C4-2B (cell line): Measurements from ENCODE around the gene ATXN2.

Source experiments
- H3K27ac ChIP-seq: fragments of 450-650 bp; 2 replicates; pipeline ENCODE4 v1.5.1; 2017
- ZFX ChIP-seq: fragments of 450-650 bp; IDR thresholded peaks from 2 replicates; pipeline ENCODE4 v1.6.1; 2017
- TF ChIP-seq, protein P1 (sequence below): fragments of 450-650 bp; conservative IDR thresholded peaks from 2 replicates; pipeline ENCODE4 v1.5.1; 2017; ENCODE audit warnings: mild to moderate bottlenecking

The ATXN2 gene

DNA sequence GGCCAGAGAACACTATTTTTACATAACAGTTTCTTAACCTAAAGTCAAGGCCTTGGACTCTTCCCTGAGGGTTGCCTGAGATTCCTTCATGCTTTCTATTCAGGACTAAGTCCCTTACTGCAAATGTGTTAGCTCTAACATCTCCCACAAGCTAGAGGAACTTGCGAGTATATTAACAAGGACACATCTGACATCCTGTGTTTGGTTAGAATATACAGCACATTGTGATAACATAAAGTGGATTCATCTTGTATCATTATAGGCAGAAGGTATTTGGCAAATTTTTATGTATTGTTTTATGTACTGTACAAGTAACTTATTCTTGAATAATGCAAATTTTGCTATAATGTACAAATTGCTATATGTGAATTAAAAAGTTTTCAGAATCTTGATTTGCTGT, 147.9 kb downstream of the ATXN2 start:
- TF ChIP-seq ZFX: no peak
- TF ChIP-seq, protein P1, sequence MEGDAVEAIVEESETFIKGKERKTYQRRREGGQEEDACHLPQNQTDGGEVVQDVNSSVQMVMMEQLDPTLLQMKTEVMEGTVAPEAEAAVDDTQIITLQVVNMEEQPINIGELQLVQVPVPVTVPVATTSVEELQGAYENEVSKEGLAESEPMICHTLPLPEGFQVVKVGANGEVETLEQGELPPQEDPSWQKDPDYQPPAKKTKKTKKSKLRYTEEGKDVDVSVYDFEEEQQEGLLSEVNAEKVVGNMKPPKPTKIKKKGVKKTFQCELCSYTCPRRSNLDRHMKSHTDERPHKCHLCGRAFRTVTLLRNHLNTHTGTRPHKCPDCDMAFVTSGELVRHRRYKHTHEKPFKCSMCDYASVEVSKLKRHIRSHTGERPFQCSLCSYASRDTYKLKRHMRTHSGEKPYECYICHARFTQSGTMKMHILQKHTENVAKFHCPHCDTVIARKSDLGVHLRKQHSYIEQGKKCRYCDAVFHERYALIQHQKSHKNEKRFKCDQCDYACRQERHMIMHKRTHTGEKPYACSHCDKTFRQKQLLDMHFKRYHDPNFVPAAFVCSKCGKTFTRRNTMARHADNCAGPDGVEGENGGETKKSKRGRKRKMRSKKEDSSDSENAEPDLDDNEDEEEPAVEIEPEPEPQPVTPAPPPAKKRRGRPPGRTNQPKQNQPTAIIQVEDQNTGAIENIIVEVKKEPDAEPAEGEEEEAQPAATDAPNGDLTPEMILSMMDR: no peak
- H3K27ac ChIP-seq: no peak overlapping the region

DNA sequence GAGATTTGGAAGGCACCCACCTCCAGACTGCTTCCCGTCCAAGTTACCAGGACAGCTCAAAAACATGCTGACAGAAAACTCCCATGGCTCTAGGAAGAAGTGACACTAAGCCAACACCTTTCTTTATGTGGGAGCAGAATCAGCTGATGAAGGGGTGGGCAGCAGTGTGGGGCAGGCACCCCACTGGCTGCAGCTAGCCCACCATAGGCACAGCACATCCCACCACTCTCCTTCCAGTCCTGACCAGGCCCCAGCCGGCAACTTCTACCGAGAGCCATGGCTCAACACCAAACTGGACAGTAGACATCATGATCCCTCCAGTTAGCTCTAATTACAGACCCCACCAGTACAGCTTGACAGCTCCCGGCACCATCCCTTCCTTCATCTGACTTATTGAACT, 148.4 kb downstream of the ATXN2 start:
- TF ChIP-seq, protein P1: no peak
- no peak for TF ChIP-seq ZFX
- no peak overlapping the region for H3K27ac ChIP-seq

DNA sequence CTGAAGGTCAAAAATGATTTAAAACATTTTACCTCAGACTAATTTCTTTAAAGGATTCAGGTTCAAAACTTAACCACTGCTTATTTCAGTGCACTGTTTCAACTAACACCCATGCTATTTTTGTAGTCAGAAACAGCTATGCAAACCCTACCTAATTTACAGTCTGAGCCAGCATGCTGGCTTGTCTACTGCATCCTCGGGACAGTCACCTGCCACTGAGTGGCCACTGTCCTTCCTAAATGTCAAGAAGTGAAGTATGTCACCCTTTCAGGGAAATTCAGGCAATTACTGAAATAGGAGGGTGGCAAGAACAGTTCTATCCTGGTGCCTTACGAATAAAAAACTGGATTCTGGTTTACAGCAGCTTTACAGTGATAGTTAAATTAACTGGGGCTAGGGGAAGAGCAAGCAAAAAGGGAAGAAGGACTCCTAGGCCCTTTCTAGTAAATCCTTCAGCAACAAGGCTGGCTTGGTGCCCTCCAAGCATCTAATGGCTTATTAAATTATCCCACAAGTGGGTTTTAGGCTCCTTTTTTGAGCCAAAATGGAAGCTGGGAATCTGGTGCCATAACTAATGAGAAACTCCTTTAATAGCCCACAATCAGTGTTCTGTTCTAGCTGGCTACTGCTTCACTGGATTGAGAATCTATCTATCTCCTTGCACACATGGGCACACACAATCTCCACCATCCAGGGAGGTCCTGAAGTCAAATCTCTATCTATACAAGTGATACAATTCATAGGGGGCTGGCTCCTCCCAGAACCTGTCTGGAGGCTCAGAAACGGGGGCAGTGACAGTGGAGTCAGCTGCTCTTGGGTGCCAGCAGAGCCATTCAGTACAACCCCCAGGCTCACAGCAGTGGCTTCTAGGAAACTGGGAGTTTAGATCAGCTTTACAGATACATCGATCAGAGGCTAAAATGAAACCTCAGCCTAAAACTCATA, 150.0 kb downstream of the ATXN2 start:
- no peak overlapping the region for H3K27ac ChIP-seq
- TF ChIP-seq, protein P1: no peak
- no peak for TF ChIP-seq ZFX

DNA sequence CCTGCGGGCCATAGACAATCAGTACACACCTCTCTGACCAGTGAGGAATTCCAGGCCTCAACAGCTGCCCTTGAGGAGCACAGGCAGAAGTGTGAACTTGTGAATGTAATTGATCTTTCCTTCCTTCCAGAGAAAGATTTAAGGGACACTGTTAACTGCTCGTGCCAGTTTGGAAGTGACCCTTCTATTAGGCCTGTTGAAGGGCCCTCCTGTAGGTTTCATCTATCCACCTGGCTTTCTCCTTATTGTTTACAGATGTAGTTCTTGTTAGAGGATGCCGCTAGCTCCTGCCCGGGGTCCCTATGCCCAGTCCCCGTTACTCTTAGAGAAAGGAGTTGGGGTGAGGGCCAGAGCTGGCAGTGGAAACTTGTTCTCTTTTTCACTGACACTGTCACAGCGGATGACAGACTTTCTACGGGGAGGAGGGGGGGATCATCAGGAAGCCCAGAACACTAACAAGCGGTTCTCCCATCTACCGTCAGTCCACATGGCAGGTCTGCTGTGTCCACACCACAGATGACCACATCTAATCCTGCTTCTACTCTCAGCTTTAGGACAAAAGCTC, 150.8 kb downstream of the ATXN2 start:
- TF ChIP-seq ZFX: no peak
- TF ChIP-seq, protein P1: no peak
- H3K27ac ChIP-seq: no peak overlapping the region

DNA sequence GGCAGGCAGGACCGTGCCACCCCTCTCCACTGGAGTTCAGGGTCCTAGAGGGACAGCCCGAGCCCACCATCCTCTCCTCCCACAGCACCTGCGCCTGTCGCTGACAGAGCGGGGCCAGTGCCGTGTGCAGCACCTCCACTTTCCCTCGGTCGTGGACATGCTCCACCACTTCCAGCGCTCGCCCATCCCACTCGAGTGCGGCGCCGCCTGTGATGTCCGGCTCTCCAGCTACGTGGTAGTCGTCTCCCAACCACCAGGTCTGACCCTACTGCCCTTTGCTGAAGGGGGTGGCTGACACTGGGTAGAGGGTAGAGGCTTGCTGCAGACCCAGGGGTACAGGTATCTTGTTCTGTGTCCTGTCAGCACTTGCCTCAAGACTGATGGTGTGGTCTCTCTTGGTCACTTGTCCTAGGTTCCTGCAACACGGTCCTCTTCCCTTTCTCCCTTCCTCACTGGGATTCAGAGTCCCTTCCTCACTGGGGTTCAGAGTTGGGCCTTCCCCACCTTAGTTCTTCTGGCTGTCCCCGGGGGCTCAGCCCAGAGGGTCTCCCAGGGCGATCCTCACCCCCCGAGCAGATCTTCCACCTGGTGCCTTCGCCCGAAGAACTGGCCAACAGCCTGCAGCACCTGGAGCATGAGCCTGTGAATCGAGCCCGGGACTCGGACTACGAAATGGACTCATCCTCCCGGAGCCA, 151.4 kb downstream of the ATXN2 start:
- H3K27ac ChIP-seq: no peak overlapping the region
- TF ChIP-seq, protein P1: no peak
- TF ChIP-seq ZFX: no peak

DNA sequence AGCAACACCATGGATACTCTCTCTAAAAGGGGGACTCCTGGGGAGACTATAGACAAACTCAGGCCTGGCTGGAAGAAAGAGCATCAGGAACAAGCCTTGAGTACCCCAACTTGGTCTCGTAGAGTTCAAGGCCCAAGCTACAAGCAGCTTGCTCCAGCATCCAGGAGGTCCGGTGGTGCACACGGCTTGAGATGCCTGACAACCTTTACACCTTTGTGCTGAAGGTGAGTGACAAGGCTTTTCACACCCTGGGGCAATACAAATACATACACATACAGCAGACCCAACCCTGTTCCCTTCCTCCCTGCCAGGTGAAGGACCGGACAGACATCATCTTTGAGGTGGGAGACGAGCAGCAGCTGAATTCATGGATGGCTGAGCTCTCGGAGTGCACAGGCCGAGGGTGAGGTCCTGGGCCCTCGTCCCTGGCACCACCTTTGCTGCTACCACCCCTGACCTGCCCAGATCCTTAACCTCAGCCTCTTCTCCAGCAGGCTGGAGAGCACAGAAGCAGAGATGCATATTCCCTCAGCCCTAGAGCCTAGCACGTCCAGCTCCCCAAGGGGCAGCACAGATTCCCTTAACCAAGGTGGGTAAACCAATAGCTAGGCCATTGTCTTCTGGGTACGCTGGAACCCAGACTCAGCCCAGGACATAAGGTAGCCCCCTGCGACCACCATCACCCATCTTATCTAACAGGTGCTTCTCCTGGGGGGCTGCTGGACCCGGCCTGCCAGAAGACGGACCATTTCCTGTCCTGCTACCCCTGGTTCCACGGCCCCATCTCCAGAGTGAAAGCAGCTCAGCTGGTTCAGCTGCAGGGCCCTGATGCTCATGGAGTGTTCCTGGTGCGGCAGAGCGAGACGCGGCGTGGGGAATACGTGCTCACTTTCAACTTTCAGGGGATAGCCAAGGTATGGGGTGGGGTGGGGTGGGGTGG, 152.2 kb downstream of the ATXN2 start:
- TF ChIP-seq ZFX: no peak
- TF ChIP-seq, protein P1: no peak
- H3K27ac ChIP-seq: peak overlapping the region; percentile 5; the same call in 1 of the 2 replicates
